Peyer's patch (tissue), 4 donors: Measurements from ENCODE around the gene MORF4L1. TPM values are rescaled to one million over a fixed set of nuclear protein-coding genes. Genes with fewer than 3 reads are reported as not detected.

Experiments used
- DNase-seq, 3 donors: peaks; one replicate each; pipeline ENCODE4 v3.0.0-alpha.2; 2017 to 2019
- H3K27ac ChIP-seq, 4 donors: fragments of 200-600 bp; sonication (generic); one replicate each; pipeline ENCODE4 v1.5.1; 2016 to 2019
- H3K27me3 ChIP-seq, 2 donors: fragments of 200-600 bp; sonication (generic); one replicate each; pipeline ENCODE4 v1.5.1; 2019
- H3K36me3 ChIP-seq, 3 donors: fragments of 200-600 bp; sonication (generic); one replicate each; pipeline ENCODE4 v1.5.1; 2016 to 2019
- H3K4me1 ChIP-seq, 4 donors: fragments of 200-600 bp; sonication (generic); one replicate each; pipeline ENCODE4 v1.5.1; 2016 to 2019
- H3K4me3 ChIP-seq, 4 donors: fragments of 200-600 bp; sonication (generic); 1 replicate in 3 of 4; 2 replicates in 1 of 4; pipeline ENCODE4 v1.5.1; 2016 to 2019; ENCODE audit warnings: mild to moderate bottlenecking in 1 of 4
- H3K9me3 ChIP-seq, 4 donors: fragments of 200-600 bp; sonication (generic); one replicate each; pipeline ENCODE4 v1.5.1; 2016 to 2019; ENCODE audit warnings: mild to moderate bottlenecking in 1 of 4
- POLR2A ChIP-seq, 2 donors: fragments of 450-650 bp; IDR thresholded peaks; one replicate each; pipeline ENCODE4 v1.5.1; 2017; ENCODE audit warnings: antibody characterized with exemption in 2 of 2, mild to moderate bottlenecking in 2 of 2, moderate library complexity in 2 of 2
- total RNA-seq, 4 donors: library from RNA; depleted of rRNA; stranded (reverse); fragments of >200 nt; gene quantifications; one replicate each; pipeline ENCODE4 v1.1.0, GENCODE V29; 2016
- TF ChIP-seq, protein P1 (sequence below), 6 experiments: fragments of 450-650 bp in 4 of 6; fragments of 200-600 bp in 2 of 6; sonication (generic) in 1 of 6; IDR thresholded peaks; one replicate each; pipeline ENCODE4 v1.5.1; 2017 to 2019; ENCODE audit warnings: antibody characterized with exemption in 6 of 6, mild to moderate bottlenecking in 3 of 6, moderate library complexity in 1 of 6

Gene MORF4L1
- total RNA-seq, 4 donors from 2014 or later, result 90.8 to 271 (median 139) TPM

DNA sequence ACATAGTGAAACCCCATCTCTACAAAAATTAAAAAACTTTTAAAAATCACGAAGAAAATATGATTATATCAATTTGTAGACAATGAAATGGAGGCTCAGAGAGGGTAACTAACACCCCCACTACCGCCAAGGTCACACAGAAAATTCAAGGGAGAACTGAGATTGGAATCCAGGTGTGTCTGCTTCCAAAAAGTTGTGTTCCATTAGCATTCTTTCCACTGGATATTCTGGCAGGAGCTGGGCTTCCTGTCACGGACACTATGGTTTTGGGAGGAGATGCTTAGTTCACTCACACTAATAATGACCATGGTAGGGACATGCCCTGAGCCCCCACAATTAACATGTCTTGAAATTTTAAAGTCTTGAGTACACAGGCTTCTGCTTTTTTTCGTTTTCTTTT, 43.4 kb downstream of the MORF4L1 start:
- DNase-seq, result no peak
- Histone ChIP-seq H3K4me1 (peaks cover 0 to 5% (median 0%) of the 10 kb centered on the region in 4 donors), H3K27ac (peak overlapping the region in 1 of 4 donors; percentile 26), H3K36me3 (peaks cover 0 to 38% (median 0%) of the 10 kb centered on the region in 3 donors), H3K4me3 (no peak overlapping the region), H3K27me3 (no peaks in the 10 kb centered on the region), H3K9me3 (no peaks in the 10 kb centered on the region)
- TF ChIP-seq POLR2A (IDR thresholded peaks at IDR 0.05), result no peak
- TF ChIP-seq, protein P1, sequence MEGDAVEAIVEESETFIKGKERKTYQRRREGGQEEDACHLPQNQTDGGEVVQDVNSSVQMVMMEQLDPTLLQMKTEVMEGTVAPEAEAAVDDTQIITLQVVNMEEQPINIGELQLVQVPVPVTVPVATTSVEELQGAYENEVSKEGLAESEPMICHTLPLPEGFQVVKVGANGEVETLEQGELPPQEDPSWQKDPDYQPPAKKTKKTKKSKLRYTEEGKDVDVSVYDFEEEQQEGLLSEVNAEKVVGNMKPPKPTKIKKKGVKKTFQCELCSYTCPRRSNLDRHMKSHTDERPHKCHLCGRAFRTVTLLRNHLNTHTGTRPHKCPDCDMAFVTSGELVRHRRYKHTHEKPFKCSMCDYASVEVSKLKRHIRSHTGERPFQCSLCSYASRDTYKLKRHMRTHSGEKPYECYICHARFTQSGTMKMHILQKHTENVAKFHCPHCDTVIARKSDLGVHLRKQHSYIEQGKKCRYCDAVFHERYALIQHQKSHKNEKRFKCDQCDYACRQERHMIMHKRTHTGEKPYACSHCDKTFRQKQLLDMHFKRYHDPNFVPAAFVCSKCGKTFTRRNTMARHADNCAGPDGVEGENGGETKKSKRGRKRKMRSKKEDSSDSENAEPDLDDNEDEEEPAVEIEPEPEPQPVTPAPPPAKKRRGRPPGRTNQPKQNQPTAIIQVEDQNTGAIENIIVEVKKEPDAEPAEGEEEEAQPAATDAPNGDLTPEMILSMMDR (IDR thresholded peaks at IDR 0.05), result no peak

DNA sequence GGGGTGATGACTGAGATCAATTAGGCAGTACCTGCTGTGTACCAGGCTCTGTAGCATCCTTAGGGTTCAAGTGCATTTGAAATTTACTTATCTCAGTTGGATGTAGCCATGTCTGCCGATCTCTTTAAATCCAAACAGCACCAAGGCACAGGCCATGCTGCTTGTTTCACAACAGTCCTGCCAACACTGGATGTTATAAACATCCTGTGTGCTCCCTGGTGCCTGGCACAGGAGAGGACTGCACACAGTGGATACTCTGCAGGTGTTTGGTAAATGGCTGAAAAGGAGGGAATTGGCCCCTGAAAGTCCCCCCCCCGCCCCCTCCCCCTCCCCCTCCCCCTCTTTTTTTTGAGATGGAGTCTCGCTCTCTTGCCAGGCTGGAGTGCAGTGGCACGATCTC, 45.2 kb downstream of the MORF4L1 start:
- Histone ChIP-seq H3K27me3 (no peaks in the 10 kb centered on the region), H3K4me1 (peaks cover 0 to 5% (median 0%) of the 10 kb centered on the region in 4 donors), H3K27ac (no peak overlapping the region), H3K4me3 (no peak overlapping the region), H3K9me3 (no peaks in the 10 kb centered on the region), H3K36me3 (peaks cover 0 to 44% (median 0%) of the 10 kb centered on the region in 3 donors)
- DNase-seq, result no peak
- TF ChIP-seq POLR2A (IDR thresholded peaks at IDR 0.05), result no peak
- TF ChIP-seq, protein P1 (IDR thresholded peaks at IDR 0.05), result no peak

DNA sequence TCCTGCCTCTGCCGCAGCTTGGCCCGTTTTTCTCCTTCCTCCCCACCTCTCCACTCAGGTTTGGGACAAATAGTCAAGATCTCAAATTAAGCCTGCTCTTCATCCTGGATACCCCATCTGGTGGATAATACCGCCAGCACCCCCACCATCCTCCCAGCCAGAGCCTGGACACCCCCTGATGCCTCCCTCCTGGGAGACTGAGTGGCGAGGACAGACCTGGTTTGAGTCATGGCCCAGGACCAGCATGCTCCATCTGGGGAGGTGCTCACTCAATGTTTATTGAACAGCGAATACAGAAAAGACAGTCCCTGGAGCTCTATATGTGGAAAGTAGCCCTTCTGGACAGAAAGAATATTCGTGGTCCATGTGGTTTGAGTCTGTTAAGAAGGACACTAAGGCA, 48.8 kb downstream of the MORF4L1 start:
- DNase-seq, result no peak
- H3K9me3 ChIP-seq, result no peaks in the 10 kb centered on the region
- TF ChIP-seq POLR2A (IDR thresholded peaks at IDR 0.05), result no peak
- no peaks in the 10 kb centered on the region for H3K27me3 ChIP-seq
- H3K4me1 ChIP-seq, result peaks cover 0 to 1% (median 0%) of the 10 kb centered on the region in 4 donors
- no peak overlapping the region for H3K4me3 ChIP-seq
- no peak overlapping the region for H3K27ac ChIP-seq
- peaks cover 0 to 73% (median 0%) of the 10 kb centered on the region in 3 donors for H3K36me3 ChIP-seq

DNA sequence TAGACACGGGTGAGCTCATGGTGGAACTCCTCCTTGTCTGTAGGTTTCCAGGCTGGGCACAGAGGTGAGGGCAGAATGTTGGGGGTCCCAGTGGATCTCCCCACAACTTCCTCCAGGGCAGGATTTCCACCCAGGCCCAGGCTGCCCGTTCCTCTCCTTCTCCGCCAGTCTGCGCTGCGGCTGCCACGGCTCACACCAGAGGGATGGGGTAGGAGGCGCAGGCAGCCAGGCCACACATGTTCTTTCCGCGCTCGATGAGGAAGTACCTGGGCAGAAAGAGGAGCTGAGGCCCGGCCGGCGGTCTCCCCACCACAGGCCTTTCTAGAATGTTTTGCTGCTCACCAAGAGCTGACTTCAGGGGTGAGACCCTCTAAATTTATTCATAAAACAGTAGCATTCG, 49.2 kb downstream of the MORF4L1 start:
- DNase-seq, result no peak
- Histone ChIP-seq H3K27me3 (no peaks in the 10 kb centered on the region), H3K4me1 (no peaks in the 10 kb centered on the region), H3K9me3 (no peaks in the 10 kb centered on the region), H3K36me3 (peaks cover 0 to 77% (median 0%) of the 10 kb centered on the region in 3 donors), H3K27ac (no peak overlapping the region), H3K4me3 (no peak overlapping the region)
- TF ChIP-seq, protein P1 (IDR thresholded peaks at IDR 0.05), result no peak
- no peak for TF ChIP-seq POLR2A (IDR thresholded peaks at IDR 0.05)

DNA sequence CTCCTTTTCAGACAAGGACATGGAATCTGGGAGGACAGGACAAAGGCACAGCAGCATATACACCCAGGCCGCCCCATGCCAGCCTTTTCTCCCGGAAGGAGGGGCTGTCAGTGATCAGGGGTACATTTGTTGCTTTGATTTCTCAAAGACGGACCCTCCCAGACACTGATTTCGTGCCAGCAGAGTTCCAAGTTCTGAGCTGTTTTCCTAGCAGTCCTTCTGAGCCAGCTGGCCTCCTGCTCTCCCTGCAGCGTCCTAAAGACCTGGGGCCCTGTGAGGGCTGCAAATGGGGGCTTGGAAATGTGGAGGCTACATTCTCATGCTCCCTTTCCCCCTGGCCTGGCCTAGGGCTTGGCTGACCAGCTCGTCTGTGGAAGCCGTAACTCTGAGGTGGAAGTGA, 49.8 kb downstream of the MORF4L1 start:
- no peaks in the 10 kb centered on the region for H3K4me1 ChIP-seq
- no peaks in the 10 kb centered on the region for H3K27me3 ChIP-seq
- H3K27ac ChIP-seq, result no peak overlapping the region
- no peak overlapping the region for H3K4me3 ChIP-seq
- DNase-seq, result no peak
- no peaks in the 10 kb centered on the region for H3K9me3 ChIP-seq
- TF ChIP-seq, protein P1 (IDR thresholded peaks at IDR 0.05), result no peak
- TF ChIP-seq POLR2A (IDR thresholded peaks at IDR 0.05), result no peak
- H3K36me3 ChIP-seq, result peaks cover 0 to 83% (median 0%) of the 10 kb centered on the region in 3 donors

DNA sequence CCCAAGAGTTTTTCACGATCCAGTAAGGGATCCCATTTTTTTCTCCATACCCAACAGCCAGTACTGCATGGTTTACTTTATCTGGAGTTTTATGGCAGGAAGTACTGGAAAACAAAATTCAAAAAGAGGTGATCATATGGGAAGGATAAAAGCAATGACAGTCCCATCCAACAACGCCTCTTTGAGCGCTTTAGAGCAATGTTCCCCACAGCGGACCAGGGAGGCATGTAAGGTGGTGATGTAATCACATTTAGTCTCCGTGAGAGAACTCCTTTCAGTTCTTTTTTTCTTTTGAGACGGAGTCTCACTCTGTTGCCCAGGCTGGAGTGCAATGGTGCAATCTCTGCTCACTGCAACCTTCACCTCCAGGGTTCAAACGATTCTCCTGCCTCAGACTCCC, 50.3 kb downstream of the MORF4L1 start:
- DNase-seq, result no peak
- no peaks in the 10 kb centered on the region for H3K4me1 ChIP-seq
- no peak overlapping the region for H3K27ac ChIP-seq
- no peaks in the 10 kb centered on the region for H3K9me3 ChIP-seq
- H3K4me3 ChIP-seq, result no peak overlapping the region
- no peaks in the 10 kb centered on the region for H3K27me3 ChIP-seq
- H3K36me3 ChIP-seq, result peaks cover 0 to 84% (median 0%) of the 10 kb centered on the region in 3 donors
- TF ChIP-seq POLR2A (IDR thresholded peaks at IDR 0.05), result no peak
- TF ChIP-seq, protein P1 (IDR thresholded peaks at IDR 0.05), result no peak
